ENCODE results near the gene IL4I1.

- no peak for TF ChIP-seq CHD2 (IDR thresholded peaks at IDR 0.05; ENCODE audit: low read length)
- TF ChIP-seq CTCF (IDR thresholded peaks at IDR 0.05; ENCODE audit: control extremely low read depth in 1 of 3, insufficient read depth in 1 of 3, low read depth in 1 of 3, low read length in 3 of 3), result peak in 1 of 3 experiments; percentile 5; a peak in 1 of 4 replicates
- no peak for TF ChIP-seq EZH2 (IDR thresholded peaks at IDR 0.05; ENCODE audit: low read depth, low read length, severe bottlenecking)
- TF ChIP-seq EP300 (IDR thresholded peaks at IDR 0.05; ENCODE audit: borderline replicate concordance in 1 of 2, low read depth in 2 of 2, low read length in 2 of 2), result no peak
- no peak for TF ChIP-seq CREB1 (IDR thresholded peaks at IDR 0.05)
- no peak for TF ChIP-seq TCF12 (IDR thresholded peaks at IDR 0.05; ENCODE audit: low read depth, low read length)
- no peak for TF ChIP-seq ATF2 (IDR thresholded peaks at IDR 0.05; ENCODE audit: low read length)
- no peak for TF ChIP-seq RBBP5 (IDR thresholded peaks at IDR 0.05; ENCODE audit: borderline replicate concordance, low read depth, low read length)
- TF ChIP-seq SIN3A (conservative IDR thresholded peaks at IDR 0.05 in 1 of 2, IDR thresholded peaks at IDR 0.05 in 1 of 2; ENCODE audit: low read depth in 1 of 2, low read length in 2 of 2), result no peak
These were observed 55.9 kb downstream of the IL4I1 start for GRCh38 chr19:49840736-49841249.

Measured in H1 (cell line).